WERI-Rb-1 (cell line): Measurements from ENCODE around the gene ANKRD40.

ENCODE experiments used
- DNase-seq: peaks from one replicate; pipeline ENCODE4 v3.0.0-alpha.2; 2020
- H3K27ac ChIP-seq: fragments of 250-450 bp; sonication (Bioruptor Pico); 2 replicates; pipeline ENCODE4 v1.5.1; 2020; ENCODE audit warnings: mild to moderate bottlenecking, moderate library complexity
- H3K27me3 ChIP-seq: fragments of 250-450 bp; sonication (Bioruptor Pico); 2 replicates; pipeline ENCODE4 v1.5.1; 2021; ENCODE audit warnings: mild to moderate bottlenecking, low read depth, moderate library complexity; ENCODE audit not compliant: insufficient read depth, severe bottlenecking
- H3K36me3 ChIP-seq: fragments of 250-450 bp; sonication (Bioruptor Pico); 2 replicates; pipeline ENCODE4 v1.5.1; 2020; ENCODE audit warnings: mild to moderate bottlenecking, moderate library complexity
- H3K4me3 ChIP-seq: 2 replicates; pipeline ENCODE4 v1.5.1; 2011; ENCODE audit warnings: low read depth, mild to moderate bottlenecking, control low read depth, low read length
- H3K9me3 ChIP-seq: fragments of 250-450 bp; sonication (Bioruptor Pico); 2 replicates; pipeline ENCODE4 v1.5.1; 2021; ENCODE audit warnings: mild to moderate bottlenecking, moderate library complexity; ENCODE audit not compliant: severe bottlenecking
- TF ChIP-seq, protein P1 (sequence below): IDR thresholded peaks from 2 replicates; pipeline ENCODE4 v1.5.1; 2011; ENCODE audit warnings: low read depth, mild to moderate bottlenecking, control low read depth, inconsistent platforms, low read length

ANKRD40 gene

DNA sequence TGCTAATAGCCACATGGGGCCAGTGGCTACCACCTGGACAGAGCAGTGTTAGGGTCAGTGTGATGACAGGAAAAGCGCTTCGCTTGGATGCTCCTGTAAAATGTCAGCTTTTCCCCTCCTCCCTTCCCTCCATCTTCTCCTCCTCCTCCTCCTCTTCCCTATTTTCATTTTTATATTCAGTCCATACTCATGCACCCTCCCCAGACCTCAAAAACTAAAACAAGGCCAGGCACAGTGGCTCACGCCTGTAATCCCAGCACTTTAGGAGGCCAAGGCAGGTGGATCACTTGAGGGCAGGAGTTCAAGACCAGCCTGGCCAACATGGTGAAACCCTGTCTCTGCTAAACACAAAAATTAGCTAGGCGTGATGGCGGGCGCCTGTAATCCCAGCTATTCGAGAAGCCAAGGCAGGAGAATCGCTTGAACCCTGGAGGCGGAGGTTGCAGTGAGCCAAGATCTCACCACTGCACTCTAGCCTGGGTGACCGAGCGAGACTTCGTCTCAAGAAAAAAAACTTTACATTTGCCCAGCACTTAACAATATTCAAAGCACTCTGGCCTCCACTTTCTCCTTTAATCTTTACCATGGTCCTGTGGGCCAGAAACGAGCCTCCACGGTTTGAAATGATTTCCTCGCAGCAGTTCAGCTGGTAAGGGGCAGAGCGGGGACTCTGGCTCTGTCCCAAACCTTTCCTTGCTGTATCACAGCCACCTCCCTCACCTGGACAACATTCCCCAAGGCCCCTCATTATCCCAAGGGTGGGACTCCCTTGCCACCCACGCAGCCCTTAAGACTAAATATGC lies 21.8 kb downstream of the ANKRD40 start:
- no peaks in the 10 kb centered on the region for H3K36me3 ChIP-seq
- H3K27me3 ChIP-seq, result no peaks in the 10 kb centered on the region
- no peaks in the 10 kb centered on the region for H3K9me3 ChIP-seq
- no peak for DNase-seq
- H3K27ac ChIP-seq, result no peak overlapping the region
- TF ChIP-seq, protein P1, sequence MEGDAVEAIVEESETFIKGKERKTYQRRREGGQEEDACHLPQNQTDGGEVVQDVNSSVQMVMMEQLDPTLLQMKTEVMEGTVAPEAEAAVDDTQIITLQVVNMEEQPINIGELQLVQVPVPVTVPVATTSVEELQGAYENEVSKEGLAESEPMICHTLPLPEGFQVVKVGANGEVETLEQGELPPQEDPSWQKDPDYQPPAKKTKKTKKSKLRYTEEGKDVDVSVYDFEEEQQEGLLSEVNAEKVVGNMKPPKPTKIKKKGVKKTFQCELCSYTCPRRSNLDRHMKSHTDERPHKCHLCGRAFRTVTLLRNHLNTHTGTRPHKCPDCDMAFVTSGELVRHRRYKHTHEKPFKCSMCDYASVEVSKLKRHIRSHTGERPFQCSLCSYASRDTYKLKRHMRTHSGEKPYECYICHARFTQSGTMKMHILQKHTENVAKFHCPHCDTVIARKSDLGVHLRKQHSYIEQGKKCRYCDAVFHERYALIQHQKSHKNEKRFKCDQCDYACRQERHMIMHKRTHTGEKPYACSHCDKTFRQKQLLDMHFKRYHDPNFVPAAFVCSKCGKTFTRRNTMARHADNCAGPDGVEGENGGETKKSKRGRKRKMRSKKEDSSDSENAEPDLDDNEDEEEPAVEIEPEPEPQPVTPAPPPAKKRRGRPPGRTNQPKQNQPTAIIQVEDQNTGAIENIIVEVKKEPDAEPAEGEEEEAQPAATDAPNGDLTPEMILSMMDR, result no peak
- no peak overlapping the region for H3K4me3 ChIP-seq

DNA sequence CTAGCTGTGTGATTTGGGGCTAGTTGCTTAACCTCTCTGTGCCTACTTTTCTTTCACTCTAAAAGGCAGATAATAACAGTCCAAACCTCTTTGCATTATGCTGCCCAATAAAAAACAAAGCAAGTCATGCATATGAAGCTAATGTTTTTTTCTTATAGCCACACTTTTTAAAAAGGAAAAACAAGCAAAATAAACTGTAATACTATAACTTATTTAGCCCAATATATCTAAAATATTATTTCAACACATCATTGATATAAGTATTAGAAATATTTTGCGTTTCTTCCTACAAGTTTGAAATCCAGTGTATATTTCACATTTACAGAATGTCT lies 22.4 kb downstream of the ANKRD40 start:
- H3K4me3 ChIP-seq, result no peak overlapping the region
- TF ChIP-seq, protein P1, result no peak
- no peaks in the 10 kb centered on the region for H3K36me3 ChIP-seq
- no peak overlapping the region for H3K27ac ChIP-seq
- H3K9me3 ChIP-seq, result no peaks in the 10 kb centered on the region
- DNase-seq, result no peak
- no peaks in the 10 kb centered on the region for H3K27me3 ChIP-seq

DNA sequence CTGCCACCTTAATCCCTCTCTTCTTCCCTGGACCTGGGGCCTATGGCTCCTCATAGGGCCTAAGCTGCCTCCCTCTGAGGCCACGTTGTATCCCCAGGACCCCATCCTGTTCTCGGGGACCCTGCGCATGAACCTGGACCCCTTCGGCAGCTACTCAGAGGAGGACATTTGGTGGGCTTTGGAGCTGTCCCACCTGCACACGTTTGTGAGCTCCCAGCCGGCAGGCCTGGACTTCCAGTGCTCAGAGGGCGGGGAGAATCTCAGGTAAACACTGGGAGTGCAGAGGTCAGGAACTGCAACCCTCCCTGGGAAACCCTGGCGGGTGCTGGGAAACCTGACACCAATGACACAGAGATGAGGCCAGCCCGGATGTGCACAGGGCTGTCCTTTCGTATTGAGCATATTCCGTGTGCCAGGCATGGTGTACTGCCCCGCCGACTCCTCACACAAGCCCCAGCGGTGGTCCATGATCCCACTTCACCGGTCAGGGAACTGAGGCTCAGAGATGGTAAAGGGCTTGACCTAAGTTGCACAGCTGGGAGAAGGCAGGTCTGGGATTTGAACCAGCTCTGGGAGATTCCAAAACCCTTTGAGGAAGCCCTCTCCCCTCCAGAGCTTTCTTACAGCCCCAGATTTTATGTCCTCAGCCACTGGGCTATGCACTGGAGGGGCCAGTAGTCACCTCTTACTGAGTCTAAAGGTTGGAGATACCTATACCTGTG lies 22.9 kb downstream of the ANKRD40 start:
- DNase-seq, result no peak
- Histone ChIP-seq H3K9me3 (no peaks in the 10 kb centered on the region), H3K27ac (no peak overlapping the region), H3K27me3 (no peaks in the 10 kb centered on the region), H3K36me3 (no peaks in the 10 kb centered on the region), H3K4me3 (no peak overlapping the region)
- TF ChIP-seq, protein P1, result no peak

DNA sequence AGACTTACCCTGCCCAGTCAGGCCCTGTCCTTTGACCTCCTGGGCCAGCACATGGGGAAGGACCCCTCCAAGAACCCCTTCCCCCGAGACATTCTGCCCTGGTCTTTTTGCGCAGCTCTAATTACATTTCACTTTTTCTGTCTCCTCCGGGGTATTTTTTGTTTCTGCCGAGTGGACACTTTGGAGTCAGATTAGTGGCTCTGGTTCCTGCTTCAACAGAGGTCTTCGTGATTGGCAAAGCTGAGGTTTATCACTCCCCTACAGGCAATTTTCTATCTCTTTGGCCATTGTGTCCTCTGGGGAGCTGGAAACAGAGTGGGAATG lies 23.5 kb downstream of the ANKRD40 start:
- Histone ChIP-seq H3K4me3 (no peak overlapping the region), H3K27me3 (no peaks in the 10 kb centered on the region), H3K9me3 (no peaks in the 10 kb centered on the region), H3K36me3 (no peaks in the 10 kb centered on the region), H3K27ac (no peak overlapping the region)
- no peak for DNase-seq
- TF ChIP-seq, protein P1, result no peak

DNA sequence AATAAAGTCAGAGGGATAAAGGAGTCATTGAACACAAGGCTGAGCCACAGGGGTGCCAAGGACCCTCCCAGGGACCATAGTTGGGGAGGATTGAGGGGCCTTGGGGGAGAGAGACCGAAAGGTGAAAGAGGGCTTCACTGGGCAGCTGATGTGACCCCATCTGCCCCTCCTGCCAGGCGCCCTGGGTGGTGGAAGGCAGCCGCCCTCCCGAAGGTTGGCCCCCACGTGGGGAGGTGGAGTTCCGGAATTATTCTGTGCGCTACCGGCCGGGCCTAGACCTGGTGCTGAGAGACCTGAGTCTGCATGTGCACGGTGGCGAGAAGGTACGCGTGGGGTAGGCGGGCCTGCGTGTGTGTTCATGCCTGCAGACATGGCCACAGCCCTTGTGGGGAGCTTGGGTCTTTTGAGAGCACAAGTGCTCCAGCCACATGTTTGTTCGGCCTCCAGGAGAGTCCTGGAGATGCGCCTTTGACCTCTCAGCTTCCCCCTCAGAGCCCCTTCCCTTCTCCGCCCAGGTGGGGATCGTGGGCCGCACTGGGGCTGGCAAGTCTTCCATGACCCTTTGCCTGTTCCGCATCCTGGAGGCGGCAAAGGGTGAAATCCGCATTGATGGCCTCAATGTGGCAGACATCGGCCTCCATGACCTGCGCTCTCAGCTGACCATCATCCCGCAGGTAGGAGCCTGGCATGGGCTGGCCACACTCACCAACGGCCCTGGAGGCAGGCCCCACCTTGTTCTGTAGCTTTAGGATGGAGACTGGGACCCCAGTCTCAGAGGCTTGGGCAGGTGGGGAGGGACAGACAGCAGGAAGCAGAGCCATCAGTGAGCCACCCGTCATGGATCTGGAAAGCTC lies 24.1 kb downstream of the ANKRD40 start:
- Histone ChIP-seq H3K36me3 (no peaks in the 10 kb centered on the region), H3K9me3 (no peaks in the 10 kb centered on the region), H3K27me3 (no peaks in the 10 kb centered on the region), H3K27ac (no peak overlapping the region), H3K4me3 (no peak overlapping the region)
- DNase-seq, result no peak
- TF ChIP-seq, protein P1, result no peak
